Measurements from ENCODE around the gene TTC29. TPM values are rescaled to one million over a fixed set of nuclear protein-coding genes. Genes with fewer than 3 reads are reported as not detected.

Gene TTC29
- total and polyA plus RNA-seq, 2 donors (not counting 1 experiment from before 2014, with no cell fraction given), result not detected

DNA sequence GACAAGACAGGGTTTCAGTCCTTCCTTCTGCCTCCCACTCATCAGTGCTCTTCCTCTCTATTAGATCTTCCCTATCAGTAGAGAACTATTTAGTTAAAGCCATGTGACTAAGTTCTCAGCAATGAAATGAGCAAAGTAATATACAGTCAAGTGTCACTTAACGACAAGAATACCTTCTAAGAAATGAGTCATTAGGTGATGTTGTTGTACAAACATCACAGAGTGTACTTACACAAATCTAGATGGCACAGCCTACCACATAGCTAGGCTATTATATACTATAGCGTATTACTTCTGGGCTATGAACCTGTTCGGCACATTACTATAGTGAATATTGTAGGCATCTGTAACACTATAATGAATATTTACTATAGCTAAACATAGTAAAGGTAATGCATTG, 235.7 kb downstream of the TTC29 start:
- no CpG with 5 or more reads among the region's 3 CpGs for WGBS (ENCODE audit: insufficient coverage)
- H4K20me1 ChIP-seq (ENCODE audit: control insufficient read depth, insufficient read depth, low read length, poor library complexity, severe bottlenecking), result no peaks in the 10 kb centered on the region
- ATAC-seq (ENCODE audit: low read depth) (no peak), DNase-seq (no peak)
- no peak overlapping the region for H2AFZ ChIP-seq (ENCODE audit: insufficient read depth, low read depth, low read length, poor library complexity, severe bottlenecking)
- no peak overlapping the region for H3K27ac Mint-ChIP-seq
- CTCF ChIA-PET, result no interaction called here
- no peaks in the 10 kb centered on the region for H3K27me3 ChIP-seq (replicated peaks in 1 of 4; ENCODE audit: control extremely low read depth in 1 of 4, control insufficient read depth in 3 of 4, insufficient read depth in 4 of 4, low read length in 3 of 4)
- POLR2A ChIA-PET, result no interaction called here
- no peak overlapping the region for H3K4me2 ChIP-seq (replicated peaks; ENCODE audit: low read depth, low read length, poor library complexity, severe bottlenecking)
- no peaks in the 10 kb centered on the region for H3K9me3 ChIP-seq (ENCODE audit: control extremely low read depth in 1 of 3, control insufficient read depth in 2 of 3, insufficient read depth in 1 of 3, low read length in 2 of 3)
- peaks cover 4% of the 10 kb centered on the region for H3K27me3 Mint-ChIP-seq
- no peaks in the 10 kb centered on the region for H3K4me1 ChIP-seq (ENCODE audit: control insufficient read depth in 2 of 2, insufficient read depth in 2 of 2, low read length in 2 of 2)
- no peaks in the 10 kb centered on the region for H3K36me3 ChIP-seq (replicated peaks in 1 of 2; ENCODE audit: control extremely low read depth in 1 of 2, control insufficient read depth in 1 of 2, extremely low read depth in 1 of 2, insufficient read depth in 2 of 2, low read length in 1 of 2)
- TF ChIP-seq, protein P1, sequence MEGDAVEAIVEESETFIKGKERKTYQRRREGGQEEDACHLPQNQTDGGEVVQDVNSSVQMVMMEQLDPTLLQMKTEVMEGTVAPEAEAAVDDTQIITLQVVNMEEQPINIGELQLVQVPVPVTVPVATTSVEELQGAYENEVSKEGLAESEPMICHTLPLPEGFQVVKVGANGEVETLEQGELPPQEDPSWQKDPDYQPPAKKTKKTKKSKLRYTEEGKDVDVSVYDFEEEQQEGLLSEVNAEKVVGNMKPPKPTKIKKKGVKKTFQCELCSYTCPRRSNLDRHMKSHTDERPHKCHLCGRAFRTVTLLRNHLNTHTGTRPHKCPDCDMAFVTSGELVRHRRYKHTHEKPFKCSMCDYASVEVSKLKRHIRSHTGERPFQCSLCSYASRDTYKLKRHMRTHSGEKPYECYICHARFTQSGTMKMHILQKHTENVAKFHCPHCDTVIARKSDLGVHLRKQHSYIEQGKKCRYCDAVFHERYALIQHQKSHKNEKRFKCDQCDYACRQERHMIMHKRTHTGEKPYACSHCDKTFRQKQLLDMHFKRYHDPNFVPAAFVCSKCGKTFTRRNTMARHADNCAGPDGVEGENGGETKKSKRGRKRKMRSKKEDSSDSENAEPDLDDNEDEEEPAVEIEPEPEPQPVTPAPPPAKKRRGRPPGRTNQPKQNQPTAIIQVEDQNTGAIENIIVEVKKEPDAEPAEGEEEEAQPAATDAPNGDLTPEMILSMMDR (IDR thresholded peaks at IDR 0.05), result no peak
- TF ChIP-seq EZH2 (IDR thresholded peaks at IDR 0.05; ENCODE audit: borderline replicate concordance, insufficient read depth, low read depth, low read length, poor library complexity, severe bottlenecking), result no peak
- H3K9ac ChIP-seq (ENCODE audit: low read length), result no peak overlapping the region
- H3K4me3 ChIP-seq (ENCODE audit: control extremely low read depth in 1 of 5, extremely low read depth in 1 of 5, insufficient read depth in 1 of 5, low read depth in 2 of 5, low read length in 4 of 5), result no peak overlapping the region
- H3K4me3 Mint-ChIP-seq, result no peak overlapping the region
- no peak overlapping the region for H3K27ac ChIP-seq (ENCODE audit: low read length in 2 of 2)
- no peaks in the 10 kb centered on the region for H3K9me3 Mint-ChIP-seq (ENCODE audit: insufficient read depth)
- no peaks in the 10 kb centered on the region for H3K4me1 Mint-ChIP-seq
- intact Hi-C loops (cut with micrococcal nuclease), result no loop called here
- H3K79me2 ChIP-seq (ENCODE audit: control insufficient read depth, insufficient read depth, low read length), result no peaks in the 10 kb centered on the region

DNA sequence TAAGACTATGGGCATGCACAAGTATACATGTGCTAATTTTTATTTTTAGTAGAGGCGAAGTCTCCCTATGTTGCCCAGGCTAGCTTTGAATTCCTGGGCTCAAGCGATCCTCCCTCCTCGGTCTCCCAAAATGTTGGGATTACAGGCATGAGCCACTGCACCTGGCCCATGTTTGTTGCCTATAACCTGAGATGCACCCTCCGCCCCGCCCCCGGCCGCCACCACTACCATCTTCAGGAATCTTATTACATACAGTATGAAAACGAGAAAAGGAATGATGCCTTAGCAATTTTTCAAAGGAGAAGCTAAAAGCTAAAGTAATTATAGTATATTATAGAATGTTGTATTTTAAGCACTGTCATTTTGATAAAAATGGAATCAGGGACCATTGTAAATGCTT, 245.8 kb downstream of the TTC29 start:
- POLR2A ChIA-PET, result no interaction called here
- Mint-ChIP-seq H3K4me1 (no peaks in the 10 kb centered on the region), H3K27ac (no peak overlapping the region), H3K9me3 (ENCODE audit: insufficient read depth) (no peaks in the 10 kb centered on the region), H3K4me3 (no peak overlapping the region), H3K27me3 (no peaks in the 10 kb centered on the region)
- Histone ChIP-seq H3K79me2 (ENCODE audit: control insufficient read depth, insufficient read depth, low read length) (no peaks in the 10 kb centered on the region), H3K27ac (ENCODE audit: low read length in 2 of 2) (no peak overlapping the region), H2AFZ (ENCODE audit: insufficient read depth, low read depth, low read length, poor library complexity, severe bottlenecking) (no peak overlapping the region), H3K4me2 (replicated peaks; ENCODE audit: low read depth, low read length, poor library complexity, severe bottlenecking) (no peak overlapping the region), H3K9ac (ENCODE audit: low read length) (no peak overlapping the region), H4K20me1 (ENCODE audit: control insufficient read depth, insufficient read depth, low read length, poor library complexity, severe bottlenecking) (no peaks in the 10 kb centered on the region), H3K4me1 (ENCODE audit: control insufficient read depth in 2 of 2, insufficient read depth in 2 of 2, low read length in 2 of 2) (no peaks in the 10 kb centered on the region), H3K9me3 (ENCODE audit: control extremely low read depth in 1 of 3, control insufficient read depth in 2 of 3, insufficient read depth in 1 of 3, low read length in 2 of 3) (no peaks in the 10 kb centered on the region), H3K27me3 (replicated peaks in 1 of 4; ENCODE audit: control extremely low read depth in 1 of 4, control insufficient read depth in 3 of 4, insufficient read depth in 4 of 4, low read length in 3 of 4) (no peaks in the 10 kb centered on the region), H3K36me3 (replicated peaks in 1 of 2; ENCODE audit: control extremely low read depth in 1 of 2, control insufficient read depth in 1 of 2, extremely low read depth in 1 of 2, insufficient read depth in 2 of 2, low read length in 1 of 2) (no peaks in the 10 kb centered on the region), H3K4me3 (ENCODE audit: control extremely low read depth in 1 of 5, extremely low read depth in 1 of 5, insufficient read depth in 1 of 5, low read depth in 2 of 5, low read length in 4 of 5) (no peak overlapping the region)
- intact Hi-C loops (cut with micrococcal nuclease), result no loop called here
- no peak for ATAC-seq (ENCODE audit: low read depth)
- TF ChIP-seq, protein P1 (IDR thresholded peaks at IDR 0.05), result no peak
- no peak for TF ChIP-seq EZH2 (IDR thresholded peaks at IDR 0.05; ENCODE audit: borderline replicate concordance, insufficient read depth, low read depth, low read length, poor library complexity, severe bottlenecking)
- DNase-seq, result no peak
- CTCF ChIA-PET, result no interaction called here
- WGBS (ENCODE audit: insufficient coverage), result 94% methylated on average over 7 of the region's 8 CpGs
